K562 (cell line): ENCODE measurements around the gene C11orf52. TPM values are rescaled to one million over a fixed set of nuclear protein-coding genes. Genes with fewer than 3 reads are reported as not detected.

Experiments
- ARHGAP35 ChIP-seq: fragments of 450-650 bp; IDR thresholded peaks from 2 replicates; pipeline ENCODE4 v1.6.1; 2018; ENCODE audit not compliant: partially characterized antibody
- BCOR ChIP-seq: fragments of 450-650 bp; IDR thresholded peaks from 2 replicates; pipeline ENCODE4 v1.6.1; 2016
- ETS2 ChIP-seq: IDR thresholded peaks from 2 replicates; pipeline ENCODE4 v1.6.1; 2016; ENCODE audit warnings: borderline replicate concordance, missing genetic modification characterization, mild to moderate bottlenecking, moderate library complexity, missing compliant biosample characterization; ENCODE audit not compliant: poor library complexity, severe bottlenecking
- GATAD2A ChIP-seq: fragments of 450-650 bp; IDR thresholded peaks from 2 replicates; pipeline ENCODE4 v1.6.1; 2017
- HCFC1 ChIP-seq: IDR thresholded peaks from 2 replicates; pipeline ENCODE4 v1.6.1; 2012; ENCODE audit warnings: low read depth, low read length, improper control_type of control experiment
- HNRNPLL ChIP-seq: fragments of 200-400 bp; formaldehyde crosslinking; IDR thresholded peaks from 2 replicates; pipeline ENCODE4 v1.6.1; 2017; ENCODE audit warnings: low read length, low read depth, mild to moderate bottlenecking; ENCODE audit not compliant: poor library complexity, severe bottlenecking
- JUND ChIP-seq, 2 experiments: IDR thresholded peaks; 2 replicates in 1 of 2; 3 replicates in 1 of 2; pipeline ENCODE4 v1.6.1; 2011; ENCODE audit warnings: borderline replicate concordance in 2 of 2, low read depth in 2 of 2, low read length in 2 of 2, improper control_type of control experiment in 1 of 2, missing biosample characterization in 1 of 2, missing genetic modification characterization in 1 of 2, missing genetic modification reagents in 1 of 2
- LARP7 ChIP-seq: fragments of 450-650 bp; IDR thresholded peaks from 2 replicates; pipeline ENCODE4 v1.6.1; 2016
- NCOA1 ChIP-seq: fragments of 450-650 bp; IDR thresholded peaks from 2 replicates; pipeline ENCODE4 v1.6.1; 2016; ENCODE audit warnings: low read depth
- PHB2 ChIP-seq: fragments of 450-650 bp; IDR thresholded peaks from 2 replicates; pipeline ENCODE4 v1.6.1; 2017; ENCODE audit warnings: low read depth
- SMAD2 ChIP-seq: fragments of 150-350 bp; IDR thresholded peaks from 2 replicates; pipeline ENCODE4 v1.6.1; 2014; ENCODE audit warnings: low read depth, mild to moderate bottlenecking, low read length
- SMARCA5 ChIP-seq: fragments of 450-650 bp; IDR thresholded peaks from 2 replicates; pipeline ENCODE4 v1.6.1; 2016
- SUPT5H ChIP-seq: fragments of 450-650 bp; IDR thresholded peaks from 2 replicates; pipeline ENCODE4 v1.6.1; 2016
- ZBTB8A ChIP-seq: fragments of 450-650 bp; IDR thresholded peaks from 2 replicates; pipeline ENCODE4 v1.6.1; 2018; ENCODE audit warnings: mild to moderate bottlenecking, moderate library complexity; ENCODE audit not compliant: partially characterized antibody
- ZFP36 ChIP-seq: fragments of 150-350 bp; IDR thresholded peaks from 2 replicates; pipeline ENCODE4 v1.6.1; 2018; ENCODE audit warnings: low read length, low read depth; ENCODE audit not compliant: partially characterized antibody
- ZNF12 ChIP-seq: sonication (generic); formaldehyde crosslinking; IDR thresholded peaks from 2 replicates; pipeline ENCODE4 v1.4.0; 2020; ENCODE audit warnings: mild to moderate bottlenecking, missing genetic modification reagents
- ZNF146 ChIP-seq: IDR thresholded peaks from one replicate; pipeline ENCODE4 v1.6.1; 2018; ENCODE audit warnings: missing compliant biosample characterization; ENCODE audit not compliant: unreplicated experiment
- ZZZ3 ChIP-seq: fragments of 450-650 bp; IDR thresholded peaks from 2 replicates; pipeline ENCODE4 v1.6.1; 2016; ENCODE audit warnings: antibody characterized with exemption, mild to moderate bottlenecking, moderate library complexity
- polyA plus RNA-seq, 8 experiments: library from polyadenylated mRNA; depleted of rRNA in 4 of 8; stranded (reverse) in 5 of 8; unstranded in 3 of 8; fragments of >200 nt; fragmentation: Nextera tagmentation in 2 of 8; fragmentation: Illumina TruSeq in 1 of 8; extraction: Ambion mirVana in 2 of 8; extraction: Trizol in 1 of 8; gene quantifications; 2 replicates each; pipeline versions ENCODE4 v1.2.1 to v1.2.3, GENCODE V29; 2011 to 2014; ENCODE audit warnings: inconsistent platforms in 1 of 8, missing spikeins in 1 of 8
- total RNA-seq, 7 experiments: library from RNA; depleted of rRNA in 6 of 7; stranded (reverse); fragments of >200 nt in 6 of 7; fragmentation: Illumina TruSeq in 2 of 7; extraction: Trizol in 2 of 7; gene quantifications; 2 replicates each; pipeline versions ENCODE4 v1.2.1 to v1.2.3, GENCODE V29; 2011 to 2021; ENCODE audit warnings: low replicate concordance in 1 of 7
- TF ChIP-seq, protein P1 (sequence below): fragments of 450-650 bp; formaldehyde crosslinking; IDR thresholded peaks from 2 replicates; pipeline ENCODE4 v1.4.0; 2020; ENCODE audit warnings: mild to moderate bottlenecking, moderate library complexity
- TF ChIP-seq, protein P2 (sequence below), 3 experiments: IDR thresholded peaks in 2 of 3; conservative IDR thresholded peaks in 1 of 3; 2 replicates each; pipeline ENCODE4 v1.5.1; 2011 to 2012; ENCODE audit warnings: low read length in 3 of 3, mild to moderate bottlenecking in 3 of 3, control low read depth in 2 of 3, improper control_type of control experiment in 1 of 3, inconsistent platforms in 1 of 3, low read depth in 1 of 3, mixed read lengths in 1 of 3, moderate library complexity in 1 of 3; ENCODE audit not compliant: insufficient read depth in 2 of 3
- TF ChIP-seq, protein P3 (sequence below): fragments of 250-450 bp; sonication (Bioruptor Pico); IDR thresholded peaks from 2 replicates; pipeline ENCODE4 v1.5.0; 2020; ENCODE audit warnings: mild to moderate bottlenecking
- TF ChIP-seq, protein P4 (sequence below): fragments of 450-650 bp; IDR thresholded peaks from 2 replicates; pipeline ENCODE4 v1.6.1; 2016; ENCODE audit warnings: mild to moderate bottlenecking

Gene C11orf52
- total and polyA plus RNA-seq, 9 of the 15 experiments (the other 6 are each of a cell fraction or from before 2014, with no cell fraction given), result 0.29 to 2.9 (median 1.0) TPM

DNA sequence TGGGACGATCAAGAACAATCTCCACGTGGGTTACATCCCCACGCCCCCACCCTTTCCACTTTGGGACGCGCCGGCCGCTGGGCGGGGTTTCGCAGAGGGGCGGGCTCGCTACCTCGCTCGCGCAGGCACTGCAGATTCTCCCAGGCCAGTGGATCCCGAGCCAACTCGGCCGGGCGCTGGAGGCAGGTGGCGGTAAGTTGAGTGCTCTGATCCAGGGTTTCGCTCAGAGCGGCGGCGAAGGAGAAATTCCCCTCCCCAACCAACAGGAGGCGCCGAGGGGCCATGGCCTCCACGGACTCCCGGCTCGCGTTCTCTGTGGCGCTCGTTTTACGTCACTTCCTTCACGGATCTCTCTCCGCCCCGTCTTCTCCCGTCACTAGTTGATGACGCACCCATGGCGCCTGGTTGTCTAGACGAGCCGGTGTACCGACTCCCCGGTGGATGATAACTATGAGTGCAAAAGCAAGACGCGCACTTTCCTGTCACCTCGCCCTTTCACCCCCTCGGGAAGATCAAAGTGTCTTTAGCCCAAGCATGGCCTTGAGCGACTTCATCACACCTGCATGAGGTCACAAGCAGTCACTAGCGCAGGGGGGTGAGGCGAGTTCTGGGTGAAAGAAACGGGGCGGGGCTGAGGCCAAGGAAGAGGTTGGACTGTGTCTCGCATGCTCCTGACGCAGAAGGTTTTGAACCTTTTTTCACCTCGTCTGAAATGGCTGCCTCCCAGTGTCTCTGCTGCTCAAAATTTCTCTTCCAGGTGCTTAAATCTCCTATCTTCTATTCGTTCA, 39.7 kb upstream of the C11orf52 start, which contains the start of the genes CFAP68 and FDXACB1 (continued):
- TF ChIP-seq HCFC1, result peak; percentile 83
- TF ChIP-seq LARP7, result no peak
- no peak for TF ChIP-seq SMAD2
- 0 out of 2 replicates have a peak, but pooled peaks have one; percentile 46 for TF ChIP-seq ZNF12 (CRISPR knock-in tag)
- TF ChIP-seq ZZZ3, result peak; percentile 51; the same call in 1 of the 2 replicates
- peak; percentile 80 for TF ChIP-seq BCOR
- TF ChIP-seq PHB2, result no peak
- TF ChIP-seq SUPT5H, result peak; percentile 88
- TF ChIP-seq ARHGAP35, result no peak
- no peak for TF ChIP-seq ZNF146 (CRISPR knock-in tag)
- no peak; the same call in 1 of the 2 replicates for TF ChIP-seq GATAD2A
- no peak for TF ChIP-seq ZBTB8A
- TF ChIP-seq, protein P1, sequence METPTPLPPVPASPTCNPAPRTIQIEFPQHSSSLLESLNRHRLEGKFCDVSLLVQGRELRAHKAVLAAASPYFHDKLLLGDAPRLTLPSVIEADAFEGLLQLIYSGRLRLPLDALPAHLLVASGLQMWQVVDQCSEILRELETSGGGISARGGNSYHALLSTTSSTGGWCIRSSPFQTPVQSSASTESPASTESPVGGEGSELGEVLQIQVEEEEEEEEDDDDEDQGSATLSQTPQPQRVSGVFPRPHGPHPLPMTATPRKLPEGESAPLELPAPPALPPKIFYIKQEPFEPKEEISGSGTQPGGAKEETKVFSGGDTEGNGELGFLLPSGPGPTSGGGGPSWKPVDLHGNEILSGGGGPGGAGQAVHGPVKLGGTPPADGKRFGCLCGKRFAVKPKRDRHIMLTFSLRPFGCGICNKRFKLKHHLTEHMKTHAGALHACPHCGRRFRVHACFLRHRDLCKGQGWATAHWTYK (CRISPR knock-in tag), result peak; percentile 58; the same call in 1 of the 2 replicates
- TF ChIP-seq, protein P2, sequence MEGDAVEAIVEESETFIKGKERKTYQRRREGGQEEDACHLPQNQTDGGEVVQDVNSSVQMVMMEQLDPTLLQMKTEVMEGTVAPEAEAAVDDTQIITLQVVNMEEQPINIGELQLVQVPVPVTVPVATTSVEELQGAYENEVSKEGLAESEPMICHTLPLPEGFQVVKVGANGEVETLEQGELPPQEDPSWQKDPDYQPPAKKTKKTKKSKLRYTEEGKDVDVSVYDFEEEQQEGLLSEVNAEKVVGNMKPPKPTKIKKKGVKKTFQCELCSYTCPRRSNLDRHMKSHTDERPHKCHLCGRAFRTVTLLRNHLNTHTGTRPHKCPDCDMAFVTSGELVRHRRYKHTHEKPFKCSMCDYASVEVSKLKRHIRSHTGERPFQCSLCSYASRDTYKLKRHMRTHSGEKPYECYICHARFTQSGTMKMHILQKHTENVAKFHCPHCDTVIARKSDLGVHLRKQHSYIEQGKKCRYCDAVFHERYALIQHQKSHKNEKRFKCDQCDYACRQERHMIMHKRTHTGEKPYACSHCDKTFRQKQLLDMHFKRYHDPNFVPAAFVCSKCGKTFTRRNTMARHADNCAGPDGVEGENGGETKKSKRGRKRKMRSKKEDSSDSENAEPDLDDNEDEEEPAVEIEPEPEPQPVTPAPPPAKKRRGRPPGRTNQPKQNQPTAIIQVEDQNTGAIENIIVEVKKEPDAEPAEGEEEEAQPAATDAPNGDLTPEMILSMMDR (IDR thresholded peaks at IDR 0.05 in 2 of 3, conservative IDR thresholded peaks at IDR 0.05 in 1 of 3; ENCODE audit: insufficient read depth in 2 of 3, low read depth in 1 of 3, low read length in 3 of 3), result peak; percentile 95 to 98 (median 98)
- TF ChIP-seq JUND (IDR thresholded peaks at IDR 0.05; ENCODE audit: borderline replicate concordance, low read depth, low read length), result peak; percentile 61
- peak; percentile 76; the same call in 2 of the 3 replicates for TF ChIP-seq JUND (tag; IDR thresholded peaks at IDR 0.05; ENCODE audit: borderline replicate concordance, low read depth, low read length)
- TF ChIP-seq ETS2 (tag), result no peak
- TF ChIP-seq, protein P3, sequence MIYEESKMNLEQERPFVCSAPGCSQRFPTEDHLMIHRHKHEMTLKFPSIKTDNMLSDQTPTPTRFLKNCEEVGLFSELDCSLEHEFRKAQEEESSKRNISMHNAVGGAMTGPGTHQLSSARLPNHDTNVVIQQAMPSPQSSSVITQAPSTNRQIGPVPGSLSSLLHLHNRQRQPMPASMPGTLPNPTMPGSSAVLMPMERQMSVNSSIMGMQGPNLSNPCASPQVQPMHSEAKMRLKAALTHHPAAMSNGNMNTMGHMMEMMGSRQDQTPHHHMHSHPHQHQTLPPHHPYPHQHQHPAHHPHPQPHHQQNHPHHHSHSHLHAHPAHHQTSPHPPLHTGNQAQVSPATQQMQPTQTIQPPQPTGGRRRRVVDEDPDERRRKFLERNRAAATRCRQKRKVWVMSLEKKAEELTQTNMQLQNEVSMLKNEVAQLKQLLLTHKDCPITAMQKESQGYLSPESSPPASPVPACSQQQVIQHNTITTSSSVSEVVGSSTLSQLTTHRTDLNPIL, result no peak; the same call in 1 of the 2 replicates
- peak; percentile 98 for TF ChIP-seq NCOA1
- TF ChIP-seq ZFP36, result peak; percentile 81
- TF ChIP-seq HNRNPLL, result peak; percentile 40
- 0 out of 2 replicates have a peak, but pooled peaks have one; percentile 5 for TF ChIP-seq SMARCA5
- TF ChIP-seq, protein P4, sequence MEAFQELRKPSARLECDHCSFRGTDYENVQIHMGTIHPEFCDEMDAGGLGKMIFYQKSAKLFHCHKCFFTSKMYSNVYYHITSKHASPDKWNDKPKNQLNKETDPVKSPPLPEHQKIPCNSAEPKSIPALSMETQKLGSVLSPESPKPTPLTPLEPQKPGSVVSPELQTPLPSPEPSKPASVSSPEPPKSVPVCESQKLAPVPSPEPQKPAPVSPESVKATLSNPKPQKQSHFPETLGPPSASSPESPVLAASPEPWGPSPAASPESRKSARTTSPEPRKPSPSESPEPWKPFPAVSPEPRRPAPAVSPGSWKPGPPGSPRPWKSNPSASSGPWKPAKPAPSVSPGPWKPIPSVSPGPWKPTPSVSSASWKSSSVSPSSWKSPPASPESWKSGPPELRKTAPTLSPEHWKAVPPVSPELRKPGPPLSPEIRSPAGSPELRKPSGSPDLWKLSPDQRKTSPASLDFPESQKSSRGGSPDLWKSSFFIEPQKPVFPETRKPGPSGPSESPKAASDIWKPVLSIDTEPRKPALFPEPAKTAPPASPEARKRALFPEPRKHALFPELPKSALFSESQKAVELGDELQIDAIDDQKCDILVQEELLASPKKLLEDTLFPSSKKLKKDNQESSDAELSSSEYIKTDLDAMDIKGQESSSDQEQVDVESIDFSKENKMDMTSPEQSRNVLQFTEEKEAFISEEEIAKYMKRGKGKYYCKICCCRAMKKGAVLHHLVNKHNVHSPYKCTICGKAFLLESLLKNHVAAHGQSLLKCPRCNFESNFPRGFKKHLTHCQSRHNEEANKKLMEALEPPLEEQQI, result peak; percentile 92
